CD4-positive, alpha-beta T cell (primary cell): ENCODE results near the gene PRPH. TPM values are rescaled to one million over a fixed set of nuclear protein-coding genes. Genes with fewer than 3 reads are reported as not detected.

ENCODE experiments used
- ATAC-seq: fragments of 200-7000 bp; cut with Tn5 transposase; one replicate; pipeline ENCODE4 v1.10.0; 2022; ENCODE audit warnings: mild to moderate bottlenecking; ENCODE audit not compliant: poor library complexity
- CTCF ChIA-PET: fragments of 350-600 bp; sonication (Branson Sonifier 250); formaldehyde crosslinking; loops from one replicate; lab custom pipeline; 2021; ENCODE audit warnings: antibody characterized with exemption, inconsistent platforms; lab: Charles Lee
- POLR2A ChIA-PET: fragments of 350-600 bp; sonication (Branson Sonifier 250); formaldehyde crosslinking; loops from one replicate; lab custom pipeline; 2021; ENCODE audit warnings: antibody characterized with exemption, inconsistent platforms; lab: Charles Lee
- DNase-seq, 14 experiments: peaks; one replicate each; pipeline ENCODE4 v3.0.0-alpha.2; 2013 to 2020; ENCODE audit warnings: mixed read lengths in 2 of 14
- H3K27ac ChIP-seq, 2 donors: one replicate each; pipeline versions ENCODE4 v1.5.1 to v1.7.0; 2013; ENCODE audit warnings: low read length in 2 of 2, low read depth in 1 of 2, mild to moderate bottlenecking in 1 of 2
- H3K27me3 ChIP-seq, 2 experiments: 1 replicate in 1 of 2; 2 replicates in 1 of 2; pipeline versions ENCODE4 v1.6.1 to v1.7.0; 2013; ENCODE audit warnings: low read length in 2 of 2, control low read depth in 1 of 2, mild to moderate bottlenecking in 1 of 2, moderate library complexity in 1 of 2; ENCODE audit not compliant: insufficient read depth in 2 of 2, control insufficient read depth in 1 of 2
- H3K36me3 ChIP-seq: one replicate; pipeline ENCODE4 v1.6.1; 2013; ENCODE audit warnings: low read length, control low read depth; ENCODE audit not compliant: insufficient read depth
- H3K4me1 ChIP-seq: one replicate; pipeline ENCODE4 v1.6.1; 2013; ENCODE audit warnings: low read length, control low read depth; ENCODE audit not compliant: insufficient read depth
- H3K4me3 ChIP-seq: one replicate; pipeline ENCODE4 v1.5.1; 2013; ENCODE audit warnings: mild to moderate bottlenecking, low read length, moderate library complexity
- H3K9me3 ChIP-seq, 2 experiments: 1 replicate in 1 of 2; 2 replicates in 1 of 2; pipeline versions ENCODE4 v1.6.1 to v1.7.0; 2013; ENCODE audit warnings: low read length in 2 of 2, mild to moderate bottlenecking in 2 of 2, control low read depth in 1 of 2, moderate library complexity in 1 of 2; ENCODE audit not compliant: control insufficient read depth in 1 of 2, insufficient read depth in 1 of 2
- H3K27ac Mint-ChIP-seq: one replicate; pipeline ENCODE4 v1.8.0; 2020; ENCODE audit warnings: mixed read lengths
- H3K27me3 Mint-ChIP-seq: one replicate; pipeline ENCODE4 v1.8.0; 2021; ENCODE audit warnings: mixed read lengths
- H3K36me3 Mint-ChIP-seq: one replicate; pipeline ENCODE4 v1.8.0; 2021; ENCODE audit warnings: low read depth, mixed read lengths
- H3K4me1 Mint-ChIP-seq: one replicate; pipeline ENCODE4 v1.8.0; 2021; ENCODE audit warnings: low read depth, mixed read lengths
- H3K4me3 Mint-ChIP-seq: one replicate; pipeline ENCODE4 v1.8.0; 2020; ENCODE audit warnings: mild to moderate bottlenecking, mixed read lengths
- H3K9me3 Mint-ChIP-seq: one replicate; pipeline ENCODE4 v1.8.0; 2020; ENCODE audit warnings: mixed read lengths
- CTCF ChIP-seq: fragments of 200-600 bp; IDR thresholded peaks from one replicate; pipeline ENCODE4 v1.8.0; 2022; ENCODE audit warnings: antibody characterized with exemption, mild to moderate bottlenecking
- intact Hi-C, 2 experiments: fragments of 100-400 bp; cut with DNase I in 1 of 2; cut with micrococcal nuclease in 1 of 2; formaldehyde crosslinking; loops; one replicate each; pipeline versions ENCODE4 v1.15.1 to v1.9.0; 2023 to 2025; cut with DNase I, micrococcal nuclease
- total RNA-seq, 174 experiments: library from RNA in 2 of 174; stranded (reverse) in 2 of 174; gene quantifications; one replicate each; pipeline ENCODE4 v1.2.3 and lab custom pipeline; 2021 to 2026

The PRPH gene
- total RNA-seq, 2 experiments from 2014 or later = 0.56 TPM; not detected in 1

- H3K4me1 Mint-ChIP-seq = peaks cover 19% of the 10 kb centered on the region
- H3K4me3 Mint-ChIP-seq = peak overlapping the region; percentile 90
- Histone ChIP-seq H3K9me3 (no peaks in the 10 kb centered on the region), H3K36me3 (no peaks in the 10 kb centered on the region), H3K27me3 (no peaks in the 10 kb centered on the region), H3K4me3 (peak overlapping the region; percentile 89), H3K27ac (peak overlapping the region in 1 of 2 donors; percentile 3), H3K4me1 (peaks cover 19% of the 10 kb centered on the region)
- TF ChIP-seq CTCF = no peak
- intact Hi-C loops = loop anchor here in 1 of 2 experiments (5.0 kb wide), 1 partner anchor 190 kb away; the partner anchor contains the start of gene TUBA1B
- ATAC-seq = no peak
- no peaks in the 10 kb centered on the region for H3K27me3 Mint-ChIP-seq
- H3K9me3 Mint-ChIP-seq = no peaks in the 10 kb centered on the region
- peak overlapping the region; percentile 56 for H3K27ac Mint-ChIP-seq
- ChIA-PET CTCF (interaction anchor here (1.0 to 3.1 kb wide), 8 partner anchors 9 to 419 kb away, joined by 3 to 19 read pairs (median 8); partner anchors contain the start of genes C1QL4, DNAJC22, PRPF40B and SPATS2), POLR2A (interaction anchor here (1.0 to 1.9 kb wide), 13 partner anchors 10 to 419 kb away, joined by 3 to 22 read pairs (median 6); partner anchors contain the start of genes C1QL4, DNAJC22, PRPF40B and SPATS2)
- H3K36me3 Mint-ChIP-seq = no peaks in the 10 kb centered on the region
- no peak for DNase-seq
These were observed 27.4 kb downstream of the PRPH start for GRCh38 chr12:49322367-49322707.

- DNase-seq = peak; percentile 93 to 99 (median 95)
- Histone ChIP-seq H3K36me3 (no peaks in the 10 kb centered on the region), H3K4me1 (peaks cover 19% of the 10 kb centered on the region), H3K27ac (peak within 1 kb of the TSS in 1 of 2 donors; percentile 3), H3K27me3 (no peaks in the 10 kb centered on the region), H3K4me3 (peak within 1 kb of the TSS; percentile 89), H3K9me3 (no peaks in the 10 kb centered on the region)
- POLR2A ChIA-PET = interaction anchor here (0.6 to 1.9 kb wide), 17 partner anchors 9 to 505 kb away, joined by 3 to 22 read pairs (median 5); partner anchors contain the start of genes C1QL4, DNAJC22, NCKAP5L and PRPF40B
- TF ChIP-seq CTCF = no peak
- H3K36me3 Mint-ChIP-seq = no peaks in the 10 kb centered on the region
- CTCF ChIA-PET = interaction anchor here (0.8 to 3.1 kb wide), 9 partner anchors 9 to 418 kb away, joined by 3 to 19 read pairs (median 6); partner anchors contain the start of genes C1QL4, DNAJC22, PRPF40B and SPATS2
- H3K4me1 Mint-ChIP-seq = peaks cover 19% of the 10 kb centered on the region
- peak within 1 kb of the TSS; percentile 90 for H3K4me3 Mint-ChIP-seq
- no peaks in the 10 kb centered on the region for H3K27me3 Mint-ChIP-seq
- H3K9me3 Mint-ChIP-seq = no peaks in the 10 kb centered on the region
- H3K27ac Mint-ChIP-seq = peak within 1 kb of the TSS; percentile 56
- intact Hi-C loops = loop anchor here (1.0 to 5.0 kb wide), 2 partner anchors 14 to 191 kb away; partner anchors contain the start of genes C1QL4 (in 1 of the 2) and TUBA1B (in 1 of the 2)
- peak; percentile 95 for ATAC-seq
These were observed 28.0 kb downstream of the PRPH start, which contains the start of gene TROAP for GRCh38 chr12:49322708-49323523. Gene TROAP, plus strand, starts transcription at chr12:49323255. Its CDS starts 354 bp downstream, at chr12:49323609.

GRCh38 chr12:49323524-49324097 is 28.7 kb downstream of the PRPH start:
- peak overlapping the region; percentile 90 for H3K4me3 Mint-ChIP-seq
- peak in 1 of 14 experiments; percentile 5 for DNase-seq
- H3K27ac Mint-ChIP-seq = peak overlapping the region; percentile 56
- no peaks in the 10 kb centered on the region for H3K27me3 ChIP-seq
- no peak for ATAC-seq
- no peaks in the 10 kb centered on the region for H3K36me3 ChIP-seq
- no peaks in the 10 kb centered on the region for H3K9me3 ChIP-seq
- intact Hi-C loops = loop anchor here (1.0 to 5.0 kb wide), 2 partner anchors 14 to 191 kb away; partner anchors contain the start of genes C1QL4 (in 1 of the 2) and TUBA1B (in 1 of the 2)
- ChIA-PET CTCF (interaction anchor here (0.8 to 3.1 kb wide), 5 partner anchors 8 to 257 kb away, joined by 4 to 19 read pairs (median 6); partner anchors contain the start of genes DNAJC22 and SPATS2), POLR2A (interaction anchor here (0.6 to 1.9 kb wide), 14 partner anchors 8 to 418 kb away, joined by 3 to 22 read pairs (median 4); partner anchors contain the start of genes C1QL4, DNAJC22, SPATS2 and TMBIM6)
- no peaks in the 10 kb centered on the region for H3K9me3 Mint-ChIP-seq
- H3K36me3 Mint-ChIP-seq = no peaks in the 10 kb centered on the region
- H3K4me1 Mint-ChIP-seq = peaks cover 19% of the 10 kb centered on the region
- H3K4me3 ChIP-seq = peak overlapping the region; percentile 89
- peaks cover 19% of the 10 kb centered on the region for H3K4me1 ChIP-seq
- no peak for TF ChIP-seq CTCF
- no peaks in the 10 kb centered on the region for H3K27me3 Mint-ChIP-seq
- H3K27ac ChIP-seq = no peak overlapping the region
